Parathyroid adenoma (tissue), 2 donors: Measurements from ENCODE around the gene ADGRF4.

ENCODE experiments used
- H2AFZ ChIP-seq: fragments of 300-600 bp; sonication (generic); one replicate; pipeline ENCODE4 v1.7.0; 2017; ENCODE audit warnings: antibody characterized with exemption, mild to moderate bottlenecking
- H3K27ac ChIP-seq: fragments of 300-600 bp; sonication (generic); one replicate; pipeline ENCODE4 v1.7.0; 2017
- H3K27me3 ChIP-seq: fragments of 300-600 bp; sonication (generic); one replicate; pipeline ENCODE4 v1.7.0; 2017; ENCODE audit warnings: low read length; ENCODE audit not compliant: control insufficient read depth, insufficient read depth
- H3K36me3 ChIP-seq: fragments of 300-600 bp; sonication (generic); one replicate; pipeline ENCODE4 v1.7.0; 2017; ENCODE audit warnings: low read length; ENCODE audit not compliant: control insufficient read depth, insufficient read depth
- H3K4me1 ChIP-seq: fragments of 300-600 bp; sonication (generic); one replicate; pipeline ENCODE4 v1.7.0; 2017; ENCODE audit warnings: control low read depth
- H3K4me2 ChIP-seq: fragments of 300-600 bp; sonication (generic); one replicate; pipeline ENCODE4 v1.7.0; 2017; ENCODE audit warnings: low read length
- H3K4me3 ChIP-seq: fragments of 300-600 bp; sonication (generic); one replicate; pipeline ENCODE4 v1.7.0; 2017; ENCODE audit warnings: low read depth, low read length
- H3K79me2 ChIP-seq: fragments of 300-600 bp; sonication (generic); one replicate; pipeline ENCODE4 v1.7.0; 2017; ENCODE audit warnings: control low read depth
- H3K9ac ChIP-seq: fragments of 300-600 bp; sonication (generic); one replicate; pipeline ENCODE4 v1.7.0; 2017; ENCODE audit warnings: mild to moderate bottlenecking
- H3K9me3 ChIP-seq: fragments of 300-600 bp; sonication (generic); one replicate; pipeline ENCODE4 v1.7.0; 2017; ENCODE audit warnings: low read length; ENCODE audit not compliant: control insufficient read depth
- TF ChIP-seq, protein P1 (sequence below): fragments of 300-600 bp; sonication (generic); IDR thresholded peaks from one replicate; pipeline ENCODE4 v1.7.0; 2017; ENCODE audit warnings: antibody characterized with exemption, mild to moderate bottlenecking
- donor health status: primary hyperparathyroidism.

Gene ADGRF4

DNA sequence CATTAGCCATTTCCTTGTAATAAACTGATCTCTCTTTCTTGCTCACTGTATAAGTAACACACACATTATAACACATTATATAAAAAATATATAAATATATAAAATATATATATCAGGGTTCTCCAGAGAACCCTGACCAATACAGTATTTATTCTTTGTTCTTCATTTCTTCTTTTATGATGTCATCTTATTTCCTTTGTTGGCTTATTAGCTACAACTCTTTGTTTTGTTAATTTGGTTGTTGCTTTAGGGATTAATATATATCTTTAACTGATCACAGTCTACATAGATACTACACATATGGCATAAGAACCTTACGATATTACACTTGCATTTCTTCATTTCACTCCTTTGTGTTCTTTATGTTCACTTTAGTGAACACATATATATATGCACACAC lies 68.7 kb downstream of the ADGRF4 start:
- Histone ChIP-seq H3K36me3 (peaks cover 3% of the 10 kb centered on the region), H3K9ac (no peak overlapping the region), H3K4me1 (no peaks in the 10 kb centered on the region), H3K27ac (no peak overlapping the region), H3K4me2 (no peak overlapping the region), H3K4me3 (no peak overlapping the region), H3K79me2 (no peaks in the 10 kb centered on the region), H3K27me3 (no peaks in the 10 kb centered on the region), H2AFZ (no peak overlapping the region), H3K9me3 (no peaks in the 10 kb centered on the region)
- TF ChIP-seq, protein P1, sequence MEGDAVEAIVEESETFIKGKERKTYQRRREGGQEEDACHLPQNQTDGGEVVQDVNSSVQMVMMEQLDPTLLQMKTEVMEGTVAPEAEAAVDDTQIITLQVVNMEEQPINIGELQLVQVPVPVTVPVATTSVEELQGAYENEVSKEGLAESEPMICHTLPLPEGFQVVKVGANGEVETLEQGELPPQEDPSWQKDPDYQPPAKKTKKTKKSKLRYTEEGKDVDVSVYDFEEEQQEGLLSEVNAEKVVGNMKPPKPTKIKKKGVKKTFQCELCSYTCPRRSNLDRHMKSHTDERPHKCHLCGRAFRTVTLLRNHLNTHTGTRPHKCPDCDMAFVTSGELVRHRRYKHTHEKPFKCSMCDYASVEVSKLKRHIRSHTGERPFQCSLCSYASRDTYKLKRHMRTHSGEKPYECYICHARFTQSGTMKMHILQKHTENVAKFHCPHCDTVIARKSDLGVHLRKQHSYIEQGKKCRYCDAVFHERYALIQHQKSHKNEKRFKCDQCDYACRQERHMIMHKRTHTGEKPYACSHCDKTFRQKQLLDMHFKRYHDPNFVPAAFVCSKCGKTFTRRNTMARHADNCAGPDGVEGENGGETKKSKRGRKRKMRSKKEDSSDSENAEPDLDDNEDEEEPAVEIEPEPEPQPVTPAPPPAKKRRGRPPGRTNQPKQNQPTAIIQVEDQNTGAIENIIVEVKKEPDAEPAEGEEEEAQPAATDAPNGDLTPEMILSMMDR: no peak

DNA sequence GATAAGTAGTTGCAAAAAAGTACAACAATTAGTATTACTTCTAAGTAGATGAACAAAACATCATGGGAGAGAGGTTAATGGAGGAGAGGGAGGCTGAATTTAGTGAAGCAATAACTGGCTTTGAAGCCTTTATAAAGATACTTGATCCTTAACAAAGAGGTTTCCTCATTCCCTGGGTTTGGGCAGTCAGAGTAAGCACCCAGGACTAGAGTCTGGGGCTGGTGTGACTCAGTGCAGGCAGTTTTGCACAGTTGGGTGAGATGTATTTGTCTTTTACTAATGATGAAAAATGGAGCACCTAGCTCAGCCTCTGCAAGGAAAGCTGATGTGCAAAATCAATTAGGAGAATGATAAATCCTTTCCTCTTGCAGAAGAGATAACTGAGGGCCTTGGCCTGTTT lies 71.6 kb downstream of the ADGRF4 start:
- TF ChIP-seq, protein P1: no peak
- no peak overlapping the region for H3K9ac ChIP-seq
- H3K27me3 ChIP-seq: no peaks in the 10 kb centered on the region
- peaks cover 3% of the 10 kb centered on the region for H3K36me3 ChIP-seq
- H3K4me3 ChIP-seq: no peak overlapping the region
- H2AFZ ChIP-seq: peak overlapping the region; percentile 31
- H3K79me2 ChIP-seq: no peaks in the 10 kb centered on the region
- H3K4me1 ChIP-seq: no peaks in the 10 kb centered on the region
- H3K27ac ChIP-seq: no peak overlapping the region
- H3K9me3 ChIP-seq: no peaks in the 10 kb centered on the region
- no peak overlapping the region for H3K4me2 ChIP-seq
